ENCODE measurements around the gene LMBRD2. TPM values are rescaled to one million over a fixed set of nuclear protein-coding genes. Genes with fewer than 3 reads are reported as not detected.
"Not testable (repeated sequence)": the region's sequence is repeated elsewhere in the genome, so short reads cannot be mapped to it uniquely, and the experiment has no call there.

The LMBRD2 gene
- total RNA-seq, 2 donors from 2014 or later = 5.5 to 7.4 TPM

GRCh38 chr5:36136581-36136980 lies 15.1 kb downstream of the LMBRD2 start:
- peaks cover 23% of the 10 kb centered on the region for H3K36me3 ChIP-seq (ENCODE audit: control insufficient read depth, insufficient read depth, low read length)
- DNase-seq = no peak
- Mint-ChIP-seq H3K36me3 (ENCODE audit: low read depth) (peaks cover 9% of the 10 kb centered on the region), H3K4me1 (no peaks in the 10 kb centered on the region), H3K4me3 (no peak overlapping the region), H3K27ac (no peak overlapping the region), H3K9me3 (no peaks in the 10 kb centered on the region), H3K27me3 (ENCODE audit: insufficient read depth) (no peaks in the 10 kb centered on the region)
- H3K4me3 ChIP-seq (ENCODE audit: low read length) = no peak overlapping the region
- no peak overlapping the region for H3K27ac ChIP-seq (ENCODE audit: low read depth, low read length)
- no peaks in the 10 kb centered on the region for H3K4me1 ChIP-seq (ENCODE audit: control insufficient read depth, insufficient read depth, low read length)
- TF ChIP-seq CTCF (conservative IDR thresholded peaks at IDR 0.05) = no peak
- peaks cover 9% of the 10 kb centered on the region for H3K9me3 ChIP-seq (ENCODE audit: control insufficient read depth, low read length)
- H3K27me3 ChIP-seq (ENCODE audit: control insufficient read depth, insufficient read depth, low read length, poor library complexity, severe bottlenecking) = no peaks in the 10 kb centered on the region
- no peak overlapping the region for H3K9ac ChIP-seq (ENCODE audit: extremely low read depth, low read length, poor library complexity, severe bottlenecking)

- DNase-seq = no peak
- WGBS, 2 experiments (ENCODE audit: insufficient coverage in 1 of 2, insufficient read length in 1 of 2) = 86 to 89% methylated on average over 1 to 3 of the region's 3 CpGs
- Histone ChIP-seq H3K27me3 (ENCODE audit: control insufficient read depth, insufficient read depth, low read length, poor library complexity, severe bottlenecking) (no peaks in the 10 kb centered on the region), H3K4me1 (ENCODE audit: control insufficient read depth, insufficient read depth, low read length) (no peaks in the 10 kb centered on the region), H3K9me3 (ENCODE audit: control insufficient read depth, low read length) (peaks cover 9% of the 10 kb centered on the region), H3K27ac (ENCODE audit: low read depth, low read length) (no peak overlapping the region), H3K4me3 (ENCODE audit: low read length) (no peak overlapping the region), H3K9ac (ENCODE audit: extremely low read depth, low read length, poor library complexity, severe bottlenecking) (no peak overlapping the region), H3K36me3 (ENCODE audit: control insufficient read depth, insufficient read depth, low read length) (peaks cover 17% of the 10 kb centered on the region)
- no peaks in the 10 kb centered on the region for H3K27me3 Mint-ChIP-seq (ENCODE audit: insufficient read depth)
- no peak overlapping the region for H3K4me3 Mint-ChIP-seq
- H3K9me3 Mint-ChIP-seq = no peaks in the 10 kb centered on the region
- peaks cover 9% of the 10 kb centered on the region for H3K36me3 Mint-ChIP-seq (ENCODE audit: low read depth)
- no peaks in the 10 kb centered on the region for H3K4me1 Mint-ChIP-seq
- H3K27ac Mint-ChIP-seq = no peak overlapping the region
- no peak for TF ChIP-seq CTCF (conservative IDR thresholded peaks at IDR 0.05)
Measured at GRCh38 chr5:36135988-36136387, 15.7 kb downstream of the LMBRD2 start.

- not testable (repeated sequence) for H3K9me3 Mint-ChIP-seq; H3K27ac ChIP-seq (ENCODE audit: low read depth, low read length); H3K4me3 ChIP-seq (ENCODE audit: low read length); H3K27me3 ChIP-seq (ENCODE audit: control insufficient read depth, insufficient read depth, low read length, poor library complexity, severe bottlenecking); H3K4me1 ChIP-seq (ENCODE audit: control insufficient read depth, insufficient read depth, low read length); H3K9ac ChIP-seq (ENCODE audit: extremely low read depth, low read length, poor library complexity, severe bottlenecking); H3K27ac Mint-ChIP-seq; DNase-seq; H3K4me1 Mint-ChIP-seq; H3K4me3 Mint-ChIP-seq; H3K27me3 Mint-ChIP-seq (ENCODE audit: insufficient read depth)
- Histone ChIP-seq H3K36me3 (ENCODE audit: control insufficient read depth, insufficient read depth, low read length) (peaks cover 13% of the 10 kb centered on the region), H3K9me3 (ENCODE audit: control insufficient read depth, low read length) (peaks cover 11% of the 10 kb centered on the region)
- WGBS, 2 experiments (ENCODE audit: insufficient coverage in 1 of 2, insufficient read length in 1 of 2) = 100% methylated on average over 1 of the region's 1 CpG; no CpG with 5 or more reads in 1 of the 2 experiments
- H3K36me3 Mint-ChIP-seq (ENCODE audit: low read depth) = peaks cover 11% of the 10 kb centered on the region
Measured at GRCh38 chr5:36133009-36133408, 18.7 kb downstream of the LMBRD2 start.

GRCh38 chr5:36129666-36130065 lies 22.0 kb downstream of the LMBRD2 start:
- not testable (repeated sequence) for H3K9me3 Mint-ChIP-seq; H3K27me3 ChIP-seq (ENCODE audit: control insufficient read depth, insufficient read depth, low read length, poor library complexity, severe bottlenecking); H3K4me3 Mint-ChIP-seq; H3K27ac Mint-ChIP-seq; DNase-seq; H3K4me3 ChIP-seq (ENCODE audit: low read length); H3K9ac ChIP-seq (ENCODE audit: extremely low read depth, low read length, poor library complexity, severe bottlenecking); H3K27ac ChIP-seq (ENCODE audit: low read depth, low read length); H3K36me3 ChIP-seq (ENCODE audit: control insufficient read depth, insufficient read depth, low read length); H3K4me1 ChIP-seq (ENCODE audit: control insufficient read depth, insufficient read depth, low read length); H3K27me3 Mint-ChIP-seq (ENCODE audit: insufficient read depth); H3K4me1 Mint-ChIP-seq
- H3K9me3 ChIP-seq (ENCODE audit: control insufficient read depth, low read length) = peaks cover 11% of the 10 kb centered on the region
- WGBS, 2 experiments (ENCODE audit: insufficient coverage in 1 of 2, insufficient read length in 1 of 2) = 100% methylated on average over 3 of the region's 5 CpGs; no CpG with 5 or more reads in 1 of the 2 experiments
- peaks cover 11% of the 10 kb centered on the region for H3K36me3 Mint-ChIP-seq (ENCODE audit: low read depth)

All from endodermal cell (in vitro differentiated cells).